Suprapubic skin (tissue), 4 donors: ENCODE results near the gene GNAI2.

Experiments
- EP300 ChIP-seq: sonication (generic); formaldehyde crosslinking; IDR thresholded peaks from one replicate; pipeline ENCODE4 v1.6.1; 2017; ENCODE audit warnings: antibody characterized with exemption
- POLR2A ChIP-seq, 2 donors: fragments of 450-650 bp; IDR thresholded peaks; one replicate each; pipeline ENCODE4 v1.6.1; 2017; ENCODE audit warnings: antibody characterized with exemption in 2 of 2, mild to moderate bottlenecking in 2 of 2, moderate library complexity in 2 of 2
- POLR2AphosphoS5 ChIP-seq, 3 donors: sonication (generic); formaldehyde crosslinking; IDR thresholded peaks; one replicate each; pipeline ENCODE4 v1.6.1; 2017; ENCODE audit warnings: antibody characterized with exemption in 3 of 3
- TF ChIP-seq, protein P1 (sequence below), 2 donors: fragments of 200-600 bp in 1 of 2; fragments of 450-650 bp in 1 of 2; sonication (generic) in 1 of 2; IDR thresholded peaks; one replicate each; pipeline ENCODE4 v1.5.1; 2016 to 2019; ENCODE audit warnings: antibody characterized with exemption in 2 of 2, mild to moderate bottlenecking in 1 of 2, moderate library complexity in 1 of 2

DNA sequence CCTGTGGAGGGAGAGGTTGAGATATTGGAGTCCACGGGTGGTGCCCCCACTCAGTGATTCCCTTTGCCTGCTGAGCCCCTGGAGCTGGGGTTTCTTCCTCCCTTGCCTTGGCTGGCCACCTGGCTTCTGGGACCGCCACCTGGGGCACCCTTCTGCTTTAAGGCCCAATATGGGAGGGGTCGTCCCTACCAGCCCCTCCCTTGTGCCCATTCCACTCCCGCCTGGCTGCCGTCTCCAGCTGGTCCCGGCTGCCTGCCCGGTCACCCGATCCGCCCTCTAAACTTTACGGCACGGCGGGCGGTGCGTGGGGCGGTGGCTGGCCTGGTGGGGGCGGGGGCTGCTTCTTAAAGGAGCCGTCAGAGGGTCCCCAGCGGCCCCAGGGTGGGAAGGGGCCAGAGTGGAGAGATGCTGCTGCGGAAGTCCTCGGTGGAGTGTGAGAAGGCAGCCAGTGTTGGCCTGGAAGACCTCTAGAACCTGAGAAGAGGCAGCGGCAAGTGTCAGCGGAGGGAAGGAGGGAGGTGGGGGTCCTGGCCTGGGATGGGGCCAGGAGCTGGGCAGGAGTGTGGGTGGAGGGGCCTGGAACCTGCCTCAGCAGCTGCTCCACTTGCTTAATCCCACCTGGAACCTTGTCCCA, 31.4 kb downstream of the GNAI2 start:
- TF ChIP-seq EP300 = no peak
- TF ChIP-seq, protein P1, sequence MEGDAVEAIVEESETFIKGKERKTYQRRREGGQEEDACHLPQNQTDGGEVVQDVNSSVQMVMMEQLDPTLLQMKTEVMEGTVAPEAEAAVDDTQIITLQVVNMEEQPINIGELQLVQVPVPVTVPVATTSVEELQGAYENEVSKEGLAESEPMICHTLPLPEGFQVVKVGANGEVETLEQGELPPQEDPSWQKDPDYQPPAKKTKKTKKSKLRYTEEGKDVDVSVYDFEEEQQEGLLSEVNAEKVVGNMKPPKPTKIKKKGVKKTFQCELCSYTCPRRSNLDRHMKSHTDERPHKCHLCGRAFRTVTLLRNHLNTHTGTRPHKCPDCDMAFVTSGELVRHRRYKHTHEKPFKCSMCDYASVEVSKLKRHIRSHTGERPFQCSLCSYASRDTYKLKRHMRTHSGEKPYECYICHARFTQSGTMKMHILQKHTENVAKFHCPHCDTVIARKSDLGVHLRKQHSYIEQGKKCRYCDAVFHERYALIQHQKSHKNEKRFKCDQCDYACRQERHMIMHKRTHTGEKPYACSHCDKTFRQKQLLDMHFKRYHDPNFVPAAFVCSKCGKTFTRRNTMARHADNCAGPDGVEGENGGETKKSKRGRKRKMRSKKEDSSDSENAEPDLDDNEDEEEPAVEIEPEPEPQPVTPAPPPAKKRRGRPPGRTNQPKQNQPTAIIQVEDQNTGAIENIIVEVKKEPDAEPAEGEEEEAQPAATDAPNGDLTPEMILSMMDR (IDR thresholded peaks at IDR 0.05) = no peak
- no peak for TF ChIP-seq POLR2A (IDR thresholded peaks at IDR 0.05)
- TF ChIP-seq POLR2AphosphoS5 (IDR thresholded peaks at IDR 0.05) = no peak
